Measurements from ENCODE around the gene RNASEH1. TPM values are rescaled to one million over a fixed set of nuclear protein-coding genes. Genes with fewer than 3 reads are reported as not detected.

RNASEH1 gene, protein sequence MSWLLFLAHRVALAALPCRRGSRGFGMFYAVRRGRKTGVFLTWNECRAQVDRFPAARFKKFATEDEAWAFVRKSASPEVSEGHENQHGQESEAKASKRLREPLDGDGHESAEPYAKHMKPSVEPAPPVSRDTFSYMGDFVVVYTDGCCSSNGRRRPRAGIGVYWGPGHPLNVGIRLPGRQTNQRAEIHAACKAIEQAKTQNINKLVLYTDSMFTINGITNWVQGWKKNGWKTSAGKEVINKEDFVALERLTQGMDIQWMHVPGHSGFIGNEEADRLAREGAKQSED
- total RNA-seq = 10 to 100 TPM; 15.0 to 26.2 TPM

DNA sequence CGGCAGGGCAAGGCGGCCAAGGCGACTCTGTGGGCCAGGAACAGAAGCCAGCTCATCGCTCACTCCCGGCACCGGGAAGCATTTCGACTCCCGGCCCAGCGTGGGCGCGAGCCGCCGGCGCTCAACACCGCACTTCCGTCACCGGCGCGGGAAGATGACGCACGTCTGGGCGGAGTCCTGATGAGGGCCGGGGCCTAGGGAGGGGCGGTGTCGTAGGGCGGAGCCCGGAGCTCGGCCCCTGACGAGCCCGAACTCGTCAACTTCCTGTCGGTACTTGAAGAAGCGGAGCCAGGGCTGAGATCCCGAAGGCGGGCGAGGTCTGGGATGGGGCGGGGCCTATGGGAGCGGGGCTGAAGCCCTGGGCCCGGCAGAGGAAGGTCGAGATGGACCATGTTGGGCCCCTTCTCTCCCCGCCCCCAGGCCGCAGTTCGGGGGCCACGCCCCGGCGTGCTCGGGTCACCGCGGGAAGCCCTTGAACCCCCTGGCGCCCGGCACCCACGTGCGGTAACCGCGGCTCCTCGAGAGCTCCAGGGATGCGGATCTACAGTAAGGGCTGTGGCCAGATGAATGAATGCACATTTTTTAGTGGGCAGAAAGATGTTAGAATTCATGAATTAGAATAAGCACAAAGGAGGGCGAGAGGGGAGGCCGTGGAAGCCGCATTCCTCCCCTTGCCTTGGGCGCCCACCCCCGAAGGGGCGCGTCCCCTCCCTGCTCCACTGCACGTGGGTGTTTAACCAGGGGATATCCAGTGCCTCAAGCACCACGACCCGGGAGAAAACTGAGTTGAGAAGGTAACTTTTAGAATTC lies at the start of gene RNASEH1:
Gene RNASEH1, minus strand, starts transcription at position 129 of the 810 bp plus-strand sequence. Its CDS starts 73 bp downstream, at position 56.
- peak; percentile 100 for ATAC-seq (ENCODE audit: insufficient number of reproducible peaks, low FRiP score, low read depth)
- Histone ChIP-seq H3K36me3 (peaks cover 18% of the 10 kb centered on the region), H3K27me3 (replicated peaks; ENCODE audit: insufficient read depth) (no peaks in the 10 kb centered on the region), H3K27ac (peak within 1 kb of the TSS; percentile 91 to 93), H3K4me3 (peak within 1 kb of the TSS; percentile 99), H3K4me1 (ENCODE audit: control insufficient read depth in 1 of 2, low read depth in 2 of 2) (peaks cover 7 to 16% of the 10 kb centered on the region in 2 donors), H3K9me3 (no peaks in the 10 kb centered on the region)
- peak; percentile 93 for DNase-seq (ENCODE audit: low spot score)
- TF ChIP-seq CTCF (IDR thresholded peaks at IDR 0.05) = no peak

DNA sequence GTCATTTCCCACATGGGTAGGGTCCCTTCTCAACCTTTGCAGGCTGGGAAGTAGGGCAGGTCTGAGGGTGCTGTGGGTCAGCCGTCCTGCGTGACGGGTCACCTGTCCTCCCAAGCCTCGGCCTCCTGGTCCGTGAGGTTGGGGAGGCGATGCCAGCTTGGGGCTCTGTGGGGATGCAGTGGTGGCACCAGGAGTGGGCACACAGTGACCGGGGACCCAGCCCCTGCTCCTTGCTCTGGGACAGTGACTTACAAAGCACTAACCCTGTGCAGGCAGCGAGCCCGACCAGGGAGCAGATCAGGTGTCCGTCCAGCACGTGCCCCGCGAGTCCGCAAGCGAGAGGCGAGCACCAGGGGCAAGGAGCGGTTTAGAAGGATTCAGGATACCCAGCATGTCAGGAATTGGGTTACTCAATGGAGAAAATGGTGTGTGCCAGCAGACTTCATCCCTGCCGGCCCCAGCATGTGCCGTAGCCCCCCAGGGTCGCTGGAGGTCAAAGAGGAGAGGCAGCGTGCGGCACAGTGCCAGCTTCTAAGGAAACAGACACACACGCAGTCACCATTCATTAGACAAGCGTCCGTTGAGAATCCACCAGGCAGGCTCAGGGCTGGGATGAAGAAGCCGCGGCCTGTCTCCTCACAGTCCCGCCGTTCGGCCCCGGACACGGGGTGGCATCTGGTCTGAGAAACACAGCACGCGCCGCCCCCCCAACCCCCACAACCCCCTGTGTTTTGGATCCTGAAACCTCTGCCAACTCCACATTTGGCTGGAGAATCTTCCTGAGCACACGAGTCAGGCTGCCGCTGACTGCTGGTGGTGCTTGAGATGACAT lies 48.5 kb upstream of the RNASEH1 start:
- H3K9me3 ChIP-seq = no peaks in the 10 kb centered on the region
- DNase-seq (ENCODE audit: low spot score) (no peak), ATAC-seq (ENCODE audit: insufficient number of reproducible peaks, low FRiP score, low read depth) (no peak)
- H3K27me3 ChIP-seq (replicated peaks; ENCODE audit: insufficient read depth) = no peaks in the 10 kb centered on the region
- TF ChIP-seq CTCF (IDR thresholded peaks at IDR 0.05) = no peak
- H3K27ac ChIP-seq = no peak overlapping the region
- H3K4me1 ChIP-seq (ENCODE audit: control insufficient read depth in 1 of 2, low read depth in 2 of 2) = no peaks in the 10 kb centered on the region
- no peaks in the 10 kb centered on the region for H3K36me3 ChIP-seq
- no peak overlapping the region for H3K4me3 ChIP-seq

- Histone ChIP-seq H3K4me3 (no peak overlapping the region), H3K27me3 (replicated peaks; ENCODE audit: insufficient read depth) (no peaks in the 10 kb centered on the region), H3K9me3 (no peaks in the 10 kb centered on the region), H3K27ac (no peak overlapping the region), H3K36me3 (no peaks in the 10 kb centered on the region), H3K4me1 (ENCODE audit: control insufficient read depth in 1 of 2, low read depth in 2 of 2) (no peaks in the 10 kb centered on the region)
- no peak for TF ChIP-seq CTCF (IDR thresholded peaks at IDR 0.05)
- DNase-seq (ENCODE audit: low spot score) (no peak), ATAC-seq (ENCODE audit: insufficient number of reproducible peaks, low FRiP score, low read depth) (no peak)
Observed at GRCh38 chr2:3606028-3606369, 47.9 kb upstream of the RNASEH1 start.

- Histone ChIP-seq H3K4me3 (no peak overlapping the region), H3K9me3 (no peaks in the 10 kb centered on the region), H3K4me1 (ENCODE audit: control insufficient read depth in 1 of 2, low read depth in 2 of 2) (no peaks in the 10 kb centered on the region), H3K27ac (no peak overlapping the region), H3K36me3 (no peaks in the 10 kb centered on the region), H3K27me3 (replicated peaks; ENCODE audit: insufficient read depth) (no peaks in the 10 kb centered on the region)
- DNase-seq (ENCODE audit: low spot score) (no peak), ATAC-seq (ENCODE audit: insufficient number of reproducible peaks, low FRiP score, low read depth) (no peak)
- TF ChIP-seq CTCF (IDR thresholded peaks at IDR 0.05) = no peak
Observed at GRCh38 chr2:3604991-3605961, 47.1 kb upstream of the RNASEH1 start.

Data from thoracic aorta (tissue), 2 donors.